Measurements from ENCODE around the gene TTC13.

DNA sequence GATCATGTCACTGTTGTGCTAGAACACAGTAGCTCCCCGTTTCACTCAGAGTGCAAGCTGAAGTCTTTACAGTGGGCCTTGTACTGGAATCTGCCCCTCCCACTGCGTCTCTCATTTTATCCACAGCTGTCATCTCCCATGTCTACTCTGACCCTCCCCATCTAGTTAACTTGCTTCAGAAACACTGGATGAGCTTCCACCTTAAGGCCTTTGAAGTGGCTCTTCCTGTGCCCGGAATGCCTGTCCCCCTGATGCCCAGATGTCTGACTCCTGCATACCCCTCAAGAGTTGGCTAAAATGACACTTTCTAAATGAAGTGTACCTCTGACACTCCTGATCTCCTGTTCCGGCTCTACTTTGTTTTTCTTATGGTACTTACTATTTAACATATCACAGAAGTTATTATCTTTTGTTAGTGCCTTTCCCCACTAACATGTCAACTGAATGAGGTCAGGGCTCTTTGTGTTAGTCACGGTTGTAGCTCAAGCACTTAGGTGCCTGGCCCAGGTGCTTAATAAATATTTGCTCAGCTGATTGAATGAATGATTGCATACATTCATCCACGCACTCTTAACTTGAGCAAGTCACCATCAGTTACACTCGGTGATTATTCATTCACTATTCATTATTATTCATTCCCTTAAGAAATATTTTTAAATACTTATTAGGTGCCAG, 13.6 kb upstream of the TTC13 start:
- TF ChIP-seq EZH2 (IDR thresholded peaks at IDR 0.05) (no peak), POLR2AphosphoS5 (IDR thresholded peaks at IDR 0.05; ENCODE audit: borderline replicate concordance, low read depth, low read length) (no peak), FOXP2 (optimal IDR thresholded peaks at IDR 0.05; ENCODE audit: control extremely low read depth, extremely low read length, insufficient read depth) (no peak)

All from SK-N-MC (cell line).